Astrocyte (in vitro differentiated cells and primary cell): ENCODE data around the gene FRY.

Experiments
- CTCF ChIP-seq: IDR thresholded peaks from 2 replicates; pipeline ENCODE4 v1.5.1; 2011; ENCODE audit warnings: low read depth, mild to moderate bottlenecking, inconsistent platforms, low read length, moderate library complexity; ENCODE audit not compliant: insufficient read depth
- EZH2 ChIP-seq: IDR thresholded peaks from 2 replicates; pipeline ENCODE4 v1.6.1; 2012; ENCODE audit warnings: mild to moderate bottlenecking, low read length, inconsistent platforms; ENCODE audit not compliant: insufficient read depth

DNA sequence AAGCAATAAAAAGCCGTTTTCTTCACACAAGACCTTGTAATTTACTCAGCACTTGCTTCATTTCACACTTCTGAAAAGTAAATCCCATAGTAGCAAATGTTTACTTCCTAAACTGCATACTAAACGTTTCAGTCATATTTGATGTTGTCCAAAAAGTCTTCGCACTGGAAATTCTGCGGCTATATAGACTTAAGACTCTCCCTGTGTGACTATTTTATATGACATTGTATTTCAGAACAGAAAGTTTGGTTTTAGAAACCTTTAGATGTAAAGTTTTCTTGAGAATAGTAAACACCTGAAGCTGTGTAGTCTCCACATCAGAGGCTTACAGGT is 254.0 kb downstream of the FRY start:
- TF ChIP-seq EZH2 (no peak), CTCF (no peak)
